CD4-positive, alpha-beta T cell treated with Interleukin-15 for 1 hour (primary cell): ENCODE data around the gene CDC14B.
A peak's percentile ranks its signal among the peaks of the same experiment; 100 is the strongest.

Experiments used
- DNase-seq: peaks from one replicate; pipeline ENCODE4 v3.0.0-alpha.2; 2020

The CDC14B gene

GRCh38 chr9:96480736-96481135, 138.9 kb downstream of the CDC14B start:
- DNase-seq = no peak

GRCh38 chr9:96478829-96479371, 140.7 kb downstream of the CDC14B start:
- no peak for DNase-seq

DNA sequence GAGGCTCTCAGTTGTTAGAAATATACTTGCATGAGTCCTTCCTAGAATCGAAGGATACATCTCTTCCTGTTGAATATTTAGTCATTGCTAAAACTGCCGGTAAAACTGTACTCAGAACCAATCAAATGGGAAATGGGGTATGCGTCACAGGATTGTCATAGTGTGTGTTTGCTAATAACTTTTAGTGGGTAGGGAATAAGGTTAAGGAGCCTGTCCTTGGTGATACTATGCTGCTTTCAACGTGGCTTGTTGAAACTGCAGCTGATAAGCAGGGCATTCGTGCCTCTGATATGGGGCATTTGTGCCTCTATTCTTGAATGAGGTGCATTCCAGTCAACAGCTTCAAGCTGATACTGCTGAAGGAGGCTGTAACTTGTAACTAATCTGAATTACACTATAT, 143.1 kb downstream of the CDC14B start:
- DNase-seq = no peak

- no peak for DNase-seq
Measured at GRCh38 chr9:96476013-96476412, 143.6 kb downstream of the CDC14B start.

GRCh38 chr9:96467784-96468183, 151.9 kb downstream of the CDC14B start:
- DNase-seq = no peak

DNA sequence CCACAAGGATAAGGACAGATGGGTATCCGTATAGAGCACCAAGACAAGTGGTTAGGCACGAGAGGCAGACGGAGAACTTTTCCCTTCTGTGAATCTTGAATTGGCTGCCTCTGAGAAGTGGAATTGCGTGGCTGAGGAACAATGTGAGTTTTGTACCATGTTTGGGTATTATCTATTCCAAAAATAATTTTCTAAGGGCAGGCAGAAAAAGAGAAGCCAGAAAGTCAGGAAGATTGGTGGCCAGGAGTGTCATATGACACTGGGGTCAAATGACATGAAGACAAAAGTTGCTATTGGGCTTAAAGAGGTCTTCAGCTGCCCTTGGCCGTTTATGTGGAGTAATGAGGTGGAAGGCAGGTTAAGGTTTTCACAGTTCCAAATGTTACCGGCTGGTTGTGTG, 155.2 kb downstream of the CDC14B start:
- no peak for DNase-seq

GRCh38 chr9:96462541-96462940, 157.1 kb downstream of the CDC14B start:
- DNase-seq = no peak

- no peak for DNase-seq
Measured at GRCh38 chr9:96461336-96461735, 158.3 kb downstream of the CDC14B start.

GRCh38 chr9:96460882-96461281, 158.8 kb downstream of the CDC14B start:
- DNase-seq = no peak

DNA sequence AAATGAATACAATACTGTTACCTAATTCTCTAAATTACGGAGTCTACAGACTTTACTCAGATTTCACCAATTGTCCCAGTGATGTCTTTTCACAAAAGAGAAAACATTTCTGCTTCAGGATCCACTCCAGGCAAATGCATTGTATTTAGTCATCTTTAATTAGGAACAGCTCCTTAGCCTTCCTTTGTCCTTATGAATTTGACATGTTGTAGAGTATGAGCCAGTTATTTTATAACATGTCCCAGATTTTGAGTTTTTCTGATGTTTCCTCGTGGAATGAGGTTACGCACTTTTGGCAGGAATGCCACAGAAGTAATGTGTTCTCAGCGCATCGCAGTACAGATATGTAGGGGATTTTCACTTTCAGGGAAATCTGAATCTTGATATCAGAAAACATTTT, 159.2 kb downstream of the CDC14B start:
- no peak for DNase-seq

DNA sequence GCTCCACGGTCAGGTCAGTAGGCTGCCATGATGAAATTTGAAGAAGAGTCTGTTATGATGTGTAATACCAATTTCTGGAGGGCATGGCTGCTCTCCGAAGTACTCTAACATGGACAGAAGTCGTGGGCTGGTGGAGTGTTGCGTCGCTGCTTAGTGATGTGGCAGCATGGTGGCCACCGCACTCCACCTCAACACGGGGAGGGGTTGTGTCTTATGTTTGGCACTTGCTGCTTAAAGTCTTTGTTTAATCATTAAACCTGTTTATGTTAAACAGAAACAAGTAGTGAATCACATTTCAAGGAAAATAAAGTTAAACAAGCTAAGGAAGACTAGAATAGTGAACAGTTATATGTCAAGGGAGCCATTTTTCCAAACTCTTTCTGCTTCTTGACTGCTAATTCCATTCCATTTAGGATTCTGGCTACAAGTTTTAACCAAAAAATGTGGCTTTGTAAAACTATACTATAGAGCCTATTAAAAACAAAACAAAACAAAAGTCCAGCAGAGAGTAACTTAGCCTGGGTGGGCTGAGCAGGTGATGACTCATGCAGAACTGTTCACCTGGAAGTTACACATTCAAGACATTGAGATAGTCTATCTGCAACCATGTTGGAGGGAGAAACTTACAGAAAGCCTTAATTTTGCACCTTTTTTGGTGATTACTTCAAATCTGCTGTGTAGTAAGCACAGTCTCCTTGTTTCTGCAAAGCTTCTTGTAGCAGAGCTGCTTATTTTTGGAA, 160.2 kb downstream of the CDC14B start:
- no peak for DNase-seq

- DNase-seq = no peak
Measured at GRCh38 chr9:96458226-96458625, 161.4 kb downstream of the CDC14B start.

DNA sequence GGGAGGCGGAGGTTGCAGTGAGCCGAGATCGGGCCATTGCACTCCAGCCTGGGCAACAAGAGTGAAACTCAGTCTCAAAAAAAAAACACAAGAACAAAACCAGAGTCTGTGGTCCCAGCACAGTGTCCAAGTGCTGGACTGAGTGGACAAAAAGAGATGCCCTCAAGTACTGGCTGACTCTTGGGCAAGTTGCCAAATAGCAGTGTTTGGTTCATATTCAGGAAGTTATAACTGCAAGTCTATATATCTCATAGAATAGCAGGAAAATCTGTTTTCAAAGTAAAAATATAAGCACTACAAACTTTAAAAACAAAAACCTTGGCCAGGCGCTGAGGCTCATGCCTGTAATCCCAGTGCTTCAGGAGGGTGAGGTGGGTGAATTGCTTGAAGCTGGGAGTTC, 162.4 kb downstream of the CDC14B start:
- no peak for DNase-seq

- no peak for DNase-seq
Measured at GRCh38 chr9:96453625-96454024, 166.0 kb downstream of the CDC14B start.

DNA sequence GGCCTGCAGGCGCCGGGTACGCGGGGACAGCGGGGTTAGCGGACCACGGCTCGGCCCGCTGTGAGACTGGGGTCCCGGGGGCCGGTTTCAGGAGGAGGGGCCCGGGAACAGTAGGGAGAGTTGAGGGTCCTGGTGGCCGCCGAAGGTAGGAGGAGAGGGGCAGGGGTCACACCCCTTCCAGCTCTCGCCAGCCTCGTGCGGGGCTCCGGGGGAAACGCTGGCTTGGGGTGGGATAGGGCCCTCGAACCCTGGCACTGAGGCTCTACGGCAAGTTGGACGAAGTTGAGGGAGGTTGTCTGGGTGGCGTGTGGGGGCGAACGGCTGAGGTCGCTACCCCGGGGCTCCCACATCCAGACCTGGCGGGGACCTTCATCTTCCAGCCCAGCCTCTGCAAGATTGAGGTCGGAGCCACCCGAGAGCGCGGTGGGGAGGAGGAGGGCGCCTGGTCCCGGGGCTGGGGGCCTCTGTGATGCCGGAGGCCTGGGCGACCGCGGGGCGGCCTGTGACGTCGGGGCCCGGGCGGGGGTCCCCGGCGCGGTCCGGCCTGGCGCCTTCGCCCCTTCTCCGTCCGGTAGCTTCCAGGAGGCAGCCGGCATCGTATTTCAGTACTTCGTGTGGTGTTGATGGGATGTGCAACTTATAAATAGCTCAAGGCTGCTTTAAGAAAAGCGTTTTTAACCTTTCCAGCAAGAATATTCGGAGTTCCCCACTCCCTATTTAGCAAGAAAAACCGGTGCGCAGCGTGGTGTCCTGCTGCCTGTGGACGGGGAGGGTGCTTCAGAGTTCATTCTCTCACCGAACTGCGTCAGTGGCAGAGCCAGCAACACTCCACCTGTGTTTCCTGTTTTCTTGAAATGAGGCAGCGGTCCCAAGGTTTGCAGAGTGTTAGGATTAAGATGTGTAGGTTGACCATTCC, 168.8 kb downstream of the CDC14B start:
- peak; percentile 58 for DNase-seq
